Measurements from ENCODE around the gene HOXA4. TPM values are rescaled to one million over a fixed set of nuclear protein-coding genes. Genes with fewer than 3 reads are reported as not detected.
A peak's percentile ranks its signal among the peaks of the same experiment; 100 is the strongest.

HOXA4 gene
- total RNA-seq, 1 donor from 2014 or later: not detected

- Mint-ChIP-seq H3K27ac (ENCODE audit: unreplicated experiment) (no peak overlapping the region), H3K9me3 (ENCODE audit: unreplicated experiment) (peaks cover 40% of the 10 kb centered on the region), H3K4me3 (ENCODE audit: unreplicated experiment) (no peak overlapping the region), H3K36me3 (ENCODE audit: unreplicated experiment) (peaks cover 2% of the 10 kb centered on the region), H3K4me1 (ENCODE audit: low read depth, unreplicated experiment) (peaks cover 8% of the 10 kb centered on the region), H3K27me3 (ENCODE audit: unreplicated experiment) (peaks cover 65% of the 10 kb centered on the region)
- DNase-seq: no peak
- no peak for TF ChIP-seq CTCF (IDR thresholded peaks at IDR 0.05; ENCODE audit: partially characterized antibody, unreplicated experiment)
Observed at GRCh38 chr7:27104341-27105058, 26.1 kb downstream of the HOXA4 start.

- H3K36me3 Mint-ChIP-seq (ENCODE audit: unreplicated experiment): peaks cover 4% of the 10 kb centered on the region
- peaks cover 67% of the 10 kb centered on the region for H3K27me3 Mint-ChIP-seq (ENCODE audit: unreplicated experiment)
- no peak for DNase-seq
- peak overlapping the region; percentile 18 for H3K4me3 Mint-ChIP-seq (ENCODE audit: unreplicated experiment)
- no peak for TF ChIP-seq CTCF (IDR thresholded peaks at IDR 0.05; ENCODE audit: partially characterized antibody, unreplicated experiment)
- H3K27ac Mint-ChIP-seq (ENCODE audit: unreplicated experiment): no peak overlapping the region
- peaks cover 43% of the 10 kb centered on the region for H3K9me3 Mint-ChIP-seq (ENCODE audit: unreplicated experiment)
- peaks cover 14% of the 10 kb centered on the region for H3K4me1 Mint-ChIP-seq (ENCODE audit: low read depth, unreplicated experiment)
Observed at GRCh38 chr7:27103489-27104226, 26.9 kb downstream of the HOXA4 start.

- no peak for DNase-seq
- peaks cover 44% of the 10 kb centered on the region for H3K9me3 Mint-ChIP-seq (ENCODE audit: unreplicated experiment)
- H3K36me3 Mint-ChIP-seq (ENCODE audit: unreplicated experiment): peaks cover 4% of the 10 kb centered on the region
- no peak for TF ChIP-seq CTCF (IDR thresholded peaks at IDR 0.05; ENCODE audit: partially characterized antibody, unreplicated experiment)
- peak within 1 kb of the TSS; percentile 27 for H3K4me3 Mint-ChIP-seq (ENCODE audit: unreplicated experiment)
- peak within 1 kb of the TSS; percentile 49 for H3K27ac Mint-ChIP-seq (ENCODE audit: unreplicated experiment)
- peaks cover 70% of the 10 kb centered on the region for H3K27me3 Mint-ChIP-seq (ENCODE audit: unreplicated experiment)
- peaks cover 13% of the 10 kb centered on the region for H3K4me1 Mint-ChIP-seq (ENCODE audit: low read depth, unreplicated experiment)
Observed at GRCh38 chr7:27102581-27103442, 27.7 kb downstream of the HOXA4 start, which contains the start of gene HOXA2. Gene HOXA2, minus strand, starts transcription at chr7:27102683. Its CDS starts 183 bp downstream, at chr7:27102500.

- Mint-ChIP-seq H3K27ac (ENCODE audit: unreplicated experiment) (peak overlapping the region; percentile 49), H3K9me3 (ENCODE audit: unreplicated experiment) (peaks cover 39% of the 10 kb centered on the region), H3K4me3 (ENCODE audit: unreplicated experiment) (no peak overlapping the region), H3K36me3 (ENCODE audit: unreplicated experiment) (peaks cover 4% of the 10 kb centered on the region), H3K4me1 (ENCODE audit: low read depth, unreplicated experiment) (peaks cover 14% of the 10 kb centered on the region), H3K27me3 (ENCODE audit: unreplicated experiment) (peaks cover 71% of the 10 kb centered on the region)
- TF ChIP-seq CTCF (IDR thresholded peaks at IDR 0.05; ENCODE audit: partially characterized antibody, unreplicated experiment): no peak
- no peak for DNase-seq
Observed at GRCh38 chr7:27101957-27102580, 28.5 kb downstream of the HOXA4 start.
